Progenitor cell of endocrine pancreas (in vitro differentiated cells): ENCODE measurements around the gene TRPC4AP. TPM values are rescaled to one million over a fixed set of nuclear protein-coding genes. Genes with fewer than 3 reads are reported as not detected.
A peak's percentile ranks its signal among the peaks of the same experiment; 100 is the strongest.

Source experiments
- DNase-seq: peaks from one replicate; pipeline ENCODE4 v3.0.0; 2021; ENCODE audit warnings: low spot score; ENCODE audit not compliant: unreplicated experiment
- H3K27ac Mint-ChIP-seq: 2 replicates; pipeline ENCODE4 v1.8.0; 2021; ENCODE audit warnings: mild to moderate bottlenecking, moderate library complexity, mixed read lengths
- H3K27me3 Mint-ChIP-seq: 2 replicates; pipeline ENCODE4 v1.8.0; 2021; ENCODE audit warnings: mixed read lengths
- H3K36me3 Mint-ChIP-seq: 2 replicates; pipeline ENCODE4 v1.8.0; 2022; ENCODE audit warnings: mixed read lengths; ENCODE audit not compliant: insufficient read depth
- H3K4me1 Mint-ChIP-seq: 2 replicates; pipeline ENCODE4 v1.8.0; 2021; ENCODE audit warnings: low read depth, mixed read lengths
- H3K4me3 Mint-ChIP-seq: 2 replicates; pipeline ENCODE4 v1.8.0; 2021; ENCODE audit warnings: low read depth, mild to moderate bottlenecking, moderate library complexity, mixed read lengths
- H3K9me3 Mint-ChIP-seq: 2 replicates; pipeline ENCODE4 v1.8.0; 2021; ENCODE audit warnings: low read depth, mixed read lengths
- total RNA-seq: library from RNA; stranded (reverse); gene quantifications from 2 replicates; pipeline ENCODE4 v1.2.1, GENCODE V29; 2021
- TF ChIP-seq, protein P1 (sequence below): fragments of 200-600 bp; sonication (generic); IDR thresholded peaks from one replicate; pipeline ENCODE4 v1.5.0; 2021; ENCODE audit warnings: antibody characterized with exemption, mild to moderate bottlenecking; ENCODE audit not compliant: unreplicated experiment

Gene TRPC4AP
- total RNA-seq, 1 donor from 2014 or later, result 122 TPM

DNA sequence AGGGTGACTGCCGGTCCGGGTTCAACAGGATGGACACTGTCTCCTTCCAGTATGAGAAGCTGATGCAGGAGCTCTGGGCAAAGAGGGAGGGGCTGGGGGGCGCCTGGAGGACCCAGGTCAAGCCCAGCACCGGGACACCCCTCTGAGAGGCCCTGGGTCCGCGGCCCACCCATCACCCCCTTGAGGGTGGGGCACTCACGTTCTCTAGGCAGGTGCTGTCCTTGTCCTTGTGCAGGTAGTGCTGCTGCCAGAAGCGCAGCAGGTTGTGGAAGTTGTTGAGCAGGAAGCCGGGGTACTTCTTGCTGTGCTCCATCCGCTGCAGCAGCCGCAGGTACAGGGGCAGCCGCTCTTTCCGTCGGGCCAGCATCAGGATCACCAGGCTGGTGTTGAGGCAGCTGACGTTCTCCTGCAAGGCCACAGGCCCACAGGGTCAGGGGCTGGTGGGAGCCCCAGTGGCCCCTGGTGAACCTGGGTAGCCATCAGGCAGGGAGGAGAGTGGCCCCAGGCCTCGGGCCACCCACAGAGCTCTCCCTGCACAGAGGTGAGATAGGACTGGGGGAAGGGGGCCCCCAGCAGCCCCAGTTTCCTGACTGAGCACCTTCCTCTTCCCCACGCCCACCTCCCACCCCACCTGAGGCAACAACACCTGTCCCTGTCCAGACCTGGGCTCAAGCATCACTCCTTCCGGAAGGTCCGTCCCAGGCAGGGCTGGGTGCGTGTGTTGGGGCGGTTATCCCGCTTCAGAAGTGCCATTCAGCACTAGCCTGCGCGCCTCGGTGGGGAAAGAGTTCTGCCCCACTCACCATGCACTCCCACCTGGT, 89.2 kb downstream of the TRPC4AP start:
- DNase-seq, result no peak
- peak overlapping the region; percentile 4 for H3K27ac Mint-ChIP-seq
- no peaks in the 10 kb centered on the region for H3K27me3 Mint-ChIP-seq
- peaks cover 31% of the 10 kb centered on the region for H3K36me3 Mint-ChIP-seq
- H3K9me3 Mint-ChIP-seq, result no peaks in the 10 kb centered on the region
- H3K4me1 Mint-ChIP-seq, result no peaks in the 10 kb centered on the region
- H3K4me3 Mint-ChIP-seq, result no peak overlapping the region
- TF ChIP-seq, protein P1, sequence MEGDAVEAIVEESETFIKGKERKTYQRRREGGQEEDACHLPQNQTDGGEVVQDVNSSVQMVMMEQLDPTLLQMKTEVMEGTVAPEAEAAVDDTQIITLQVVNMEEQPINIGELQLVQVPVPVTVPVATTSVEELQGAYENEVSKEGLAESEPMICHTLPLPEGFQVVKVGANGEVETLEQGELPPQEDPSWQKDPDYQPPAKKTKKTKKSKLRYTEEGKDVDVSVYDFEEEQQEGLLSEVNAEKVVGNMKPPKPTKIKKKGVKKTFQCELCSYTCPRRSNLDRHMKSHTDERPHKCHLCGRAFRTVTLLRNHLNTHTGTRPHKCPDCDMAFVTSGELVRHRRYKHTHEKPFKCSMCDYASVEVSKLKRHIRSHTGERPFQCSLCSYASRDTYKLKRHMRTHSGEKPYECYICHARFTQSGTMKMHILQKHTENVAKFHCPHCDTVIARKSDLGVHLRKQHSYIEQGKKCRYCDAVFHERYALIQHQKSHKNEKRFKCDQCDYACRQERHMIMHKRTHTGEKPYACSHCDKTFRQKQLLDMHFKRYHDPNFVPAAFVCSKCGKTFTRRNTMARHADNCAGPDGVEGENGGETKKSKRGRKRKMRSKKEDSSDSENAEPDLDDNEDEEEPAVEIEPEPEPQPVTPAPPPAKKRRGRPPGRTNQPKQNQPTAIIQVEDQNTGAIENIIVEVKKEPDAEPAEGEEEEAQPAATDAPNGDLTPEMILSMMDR, result no peak

DNA sequence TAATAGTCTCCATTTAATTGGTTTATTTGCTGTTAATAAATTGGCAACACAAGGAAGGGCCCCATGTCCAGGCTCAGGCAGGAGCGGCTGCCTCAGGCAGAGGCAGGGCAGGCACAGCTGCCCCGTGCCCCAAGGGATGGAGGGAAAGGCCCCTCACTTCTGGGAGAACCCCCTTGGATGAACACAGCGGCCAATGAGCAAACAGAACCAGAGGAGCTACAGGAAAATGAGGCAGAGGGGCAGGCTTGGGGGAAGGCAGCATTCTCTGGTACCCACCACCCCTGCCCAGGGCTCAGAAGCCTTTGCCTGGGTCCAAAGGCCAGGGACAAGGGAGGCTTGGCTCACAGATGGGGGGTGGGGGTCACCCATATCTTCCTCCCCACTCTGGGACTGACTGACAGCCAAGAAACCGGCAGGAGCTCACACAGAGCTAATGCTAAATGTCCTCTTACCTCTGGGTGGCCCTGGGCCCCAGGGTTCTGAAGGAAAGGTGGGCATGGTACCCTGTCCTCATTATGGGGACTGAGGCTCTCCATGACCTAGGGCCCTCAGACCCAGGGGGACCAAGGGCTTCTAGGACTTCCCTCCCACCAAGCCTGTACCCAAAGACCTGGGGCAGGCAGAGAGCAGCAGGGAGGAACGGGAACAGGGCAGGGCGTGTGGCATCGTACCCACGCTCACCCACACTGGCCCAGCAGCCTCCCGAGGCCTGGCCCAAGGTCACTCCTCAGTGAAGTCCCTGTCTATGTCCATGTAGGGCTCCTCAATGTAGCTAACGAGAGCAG, 90.0 kb downstream of the TRPC4AP start:
- TF ChIP-seq, protein P1, result peak; percentile 4
- no peak for DNase-seq
- peaks cover 35% of the 10 kb centered on the region for H3K36me3 Mint-ChIP-seq
- H3K27me3 Mint-ChIP-seq, result no peaks in the 10 kb centered on the region
- no peak overlapping the region for H3K4me3 Mint-ChIP-seq
- no peaks in the 10 kb centered on the region for H3K4me1 Mint-ChIP-seq
- no peak overlapping the region for H3K27ac Mint-ChIP-seq
- no peaks in the 10 kb centered on the region for H3K9me3 Mint-ChIP-seq

DNA sequence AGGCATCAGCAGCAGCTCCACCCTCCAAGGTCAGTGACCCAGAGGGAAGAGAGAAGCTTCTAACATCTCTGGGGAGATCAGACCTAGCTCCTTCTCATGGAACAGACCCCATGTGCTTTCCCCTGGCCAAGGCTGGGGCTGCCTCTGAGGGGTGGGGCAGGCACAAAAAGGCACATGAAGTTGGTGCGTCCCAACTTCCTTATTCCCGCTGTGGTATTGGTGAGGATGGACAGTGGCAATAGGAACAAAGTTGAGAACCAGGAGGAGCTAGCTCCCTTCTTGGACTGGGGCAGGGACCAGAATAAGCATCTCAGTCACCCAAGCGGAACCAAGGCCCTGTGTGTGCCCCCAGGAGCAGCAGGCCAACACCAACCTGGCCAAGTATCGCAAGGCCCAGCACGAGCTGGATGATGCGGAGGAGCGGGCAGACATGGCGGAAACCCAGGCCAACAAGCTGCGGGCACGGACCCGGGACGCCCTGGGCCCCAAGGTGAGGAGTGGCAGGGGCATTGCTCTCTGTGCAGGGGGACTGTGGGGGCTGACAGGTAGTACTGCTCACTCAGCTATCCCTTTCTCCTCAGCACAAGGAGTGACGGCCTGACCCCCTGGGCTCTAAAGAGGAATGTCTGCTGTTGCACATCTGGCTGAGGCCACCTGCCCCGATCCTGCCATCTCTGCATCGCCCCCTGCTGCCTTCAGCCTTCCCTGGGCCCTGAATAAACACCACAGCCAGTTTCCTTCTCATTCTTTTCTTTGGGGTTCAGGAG, 90.8 kb downstream of the TRPC4AP start:
- H3K36me3 Mint-ChIP-seq, result peaks cover 37% of the 10 kb centered on the region
- no peaks in the 10 kb centered on the region for H3K4me1 Mint-ChIP-seq
- no peaks in the 10 kb centered on the region for H3K9me3 Mint-ChIP-seq
- no peaks in the 10 kb centered on the region for H3K27me3 Mint-ChIP-seq
- H3K27ac Mint-ChIP-seq, result peak overlapping the region; percentile 19
- DNase-seq, result no peak
- H3K4me3 Mint-ChIP-seq, result no peak overlapping the region
- TF ChIP-seq, protein P1, result peak; percentile 44

DNA sequence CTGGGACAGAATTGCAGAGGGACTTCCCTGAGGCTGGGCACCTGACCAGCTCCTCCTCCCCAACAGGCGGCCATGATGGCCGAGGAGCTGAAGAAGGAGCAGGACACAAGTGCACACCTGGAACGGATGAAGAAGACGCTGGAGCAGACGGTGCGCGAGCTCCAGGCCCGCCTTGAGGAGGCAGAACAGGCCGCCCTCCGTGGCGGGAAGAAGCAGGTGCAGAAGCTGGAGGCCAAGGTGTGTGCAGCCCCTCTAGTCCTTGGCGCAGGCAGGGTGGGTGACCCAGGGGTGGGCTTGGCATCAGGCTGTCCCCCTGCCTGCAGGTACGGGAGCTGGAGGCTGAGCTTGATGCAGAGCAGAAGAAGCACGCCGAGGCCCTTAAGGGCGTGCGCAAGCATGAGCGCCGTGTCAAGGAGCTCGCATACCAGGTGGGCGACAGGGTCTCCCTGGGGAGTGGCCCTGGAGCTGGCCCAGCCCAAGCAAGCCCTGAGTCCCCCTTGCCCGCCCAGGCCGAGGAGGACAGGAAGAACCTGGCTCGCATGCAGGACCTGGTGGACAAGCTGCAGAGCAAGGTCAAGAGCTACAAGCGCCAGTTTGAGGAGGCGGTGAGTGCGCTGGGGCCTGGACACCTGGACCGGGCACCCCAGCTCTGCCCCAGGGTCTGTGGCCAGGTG, 91.5 kb downstream of the TRPC4AP start:
- TF ChIP-seq, protein P1, result no peak
- H3K9me3 Mint-ChIP-seq, result no peaks in the 10 kb centered on the region
- no peaks in the 10 kb centered on the region for H3K27me3 Mint-ChIP-seq
- peaks cover 38% of the 10 kb centered on the region for H3K36me3 Mint-ChIP-seq
- H3K4me1 Mint-ChIP-seq, result no peaks in the 10 kb centered on the region
- no peak for DNase-seq
- H3K27ac Mint-ChIP-seq, result peak overlapping the region; percentile 19
- no peak overlapping the region for H3K4me3 Mint-ChIP-seq
